Left ventricle myocardium inferior (tissue), 1 donor: Measurements from ENCODE around the gene RAB3GAP1. TPM values are rescaled to one million over a fixed set of nuclear protein-coding genes. Genes with fewer than 3 reads are reported as not detected.
"Not testable (repeated sequence)": the region's sequence is repeated elsewhere in the genome, so short reads cannot be mapped to it uniquely, and the experiment has no call there.

Experiments
- DNase-seq: peaks from one replicate; pipeline ENCODE4 v3.0.0-alpha.2; 2020
- H3K27ac ChIP-seq: fragments of 200-600 bp; replicated peaks from 2 replicates; pipeline ENCODE4 v1.8.0; 2021
- H3K27me3 ChIP-seq: fragments of 200-600 bp; 2 replicates; pipeline ENCODE4 v1.8.0; 2021; ENCODE audit warnings: low read depth
- H3K36me3 ChIP-seq: fragments of 200-600 bp; 2 replicates; pipeline ENCODE4 v1.8.0; 2021
- H3K4me1 ChIP-seq: fragments of 200-600 bp; 2 replicates; pipeline ENCODE4 v1.8.0; 2021
- H3K4me3 ChIP-seq: fragments of 200-600 bp; 2 replicates; pipeline ENCODE4 v1.8.0; 2021; ENCODE audit warnings: mild to moderate bottlenecking, moderate library complexity
- H3K9me3 ChIP-seq: fragments of 200-600 bp; replicated peaks from 2 replicates; pipeline ENCODE4 v1.8.0; 2021
- intact Hi-C: fragments of 100-400 bp; cut with micrococcal nuclease; formaldehyde crosslinking; loops from one replicate; pipeline ENCODE4 v1.11.0; 2022
- total RNA-seq: library from RNA; stranded (reverse); fragmentation: NEBNext Ultra II Directional; extraction: Animal tissue kit (Norgen Biotek cat#: 25700); gene quantifications from one replicate; pipeline ENCODE4 v1.2.1, GENCODE V29; 2021
- TF ChIP-seq, protein P1 (sequence below): fragments of 200-600 bp; IDR thresholded peaks from 2 replicates; pipeline ENCODE4 v1.8.0; 2021; ENCODE audit warnings: antibody characterized with exemption, mild to moderate bottlenecking, borderline replicate concordance
- donor health status: DM: no; HTN: yes; CAD: no; lungs with severe emphysema.

Gene RAB3GAP1
- total RNA-seq, 1 donor from 2014 or later, result 48.6 TPM

DNA sequence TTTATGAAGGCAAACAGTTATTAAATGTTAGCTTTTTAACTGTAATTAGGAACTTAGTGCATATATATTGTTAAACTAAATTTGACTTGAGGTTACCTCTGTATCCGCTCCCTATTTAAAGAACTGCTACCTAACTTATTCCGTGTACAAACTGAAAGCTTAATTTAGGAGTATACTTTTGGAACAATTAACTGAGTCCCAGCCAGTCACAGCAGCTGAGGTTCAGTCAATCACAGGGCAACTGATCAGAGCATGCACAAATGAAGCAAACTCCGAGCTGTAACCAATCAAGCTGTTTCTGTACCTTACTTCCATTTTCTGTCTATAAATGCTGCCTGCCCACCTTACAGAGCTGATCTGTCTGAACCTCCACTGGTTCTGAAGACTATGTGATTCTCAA, 61.2 kb downstream of the RAB3GAP1 start:
- intact Hi-C loops, result no loop called here
- no peaks in the 10 kb centered on the region for H3K9me3 ChIP-seq
- no peaks in the 10 kb centered on the region for H3K4me1 ChIP-seq
- no peak overlapping the region for H3K4me3 ChIP-seq
- H3K27me3 ChIP-seq, result no peaks in the 10 kb centered on the region
- peaks cover 44% of the 10 kb centered on the region for H3K36me3 ChIP-seq
- TF ChIP-seq, protein P1, sequence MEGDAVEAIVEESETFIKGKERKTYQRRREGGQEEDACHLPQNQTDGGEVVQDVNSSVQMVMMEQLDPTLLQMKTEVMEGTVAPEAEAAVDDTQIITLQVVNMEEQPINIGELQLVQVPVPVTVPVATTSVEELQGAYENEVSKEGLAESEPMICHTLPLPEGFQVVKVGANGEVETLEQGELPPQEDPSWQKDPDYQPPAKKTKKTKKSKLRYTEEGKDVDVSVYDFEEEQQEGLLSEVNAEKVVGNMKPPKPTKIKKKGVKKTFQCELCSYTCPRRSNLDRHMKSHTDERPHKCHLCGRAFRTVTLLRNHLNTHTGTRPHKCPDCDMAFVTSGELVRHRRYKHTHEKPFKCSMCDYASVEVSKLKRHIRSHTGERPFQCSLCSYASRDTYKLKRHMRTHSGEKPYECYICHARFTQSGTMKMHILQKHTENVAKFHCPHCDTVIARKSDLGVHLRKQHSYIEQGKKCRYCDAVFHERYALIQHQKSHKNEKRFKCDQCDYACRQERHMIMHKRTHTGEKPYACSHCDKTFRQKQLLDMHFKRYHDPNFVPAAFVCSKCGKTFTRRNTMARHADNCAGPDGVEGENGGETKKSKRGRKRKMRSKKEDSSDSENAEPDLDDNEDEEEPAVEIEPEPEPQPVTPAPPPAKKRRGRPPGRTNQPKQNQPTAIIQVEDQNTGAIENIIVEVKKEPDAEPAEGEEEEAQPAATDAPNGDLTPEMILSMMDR, result no peak
- no peak overlapping the region for H3K27ac ChIP-seq
- no peak for DNase-seq

DNA sequence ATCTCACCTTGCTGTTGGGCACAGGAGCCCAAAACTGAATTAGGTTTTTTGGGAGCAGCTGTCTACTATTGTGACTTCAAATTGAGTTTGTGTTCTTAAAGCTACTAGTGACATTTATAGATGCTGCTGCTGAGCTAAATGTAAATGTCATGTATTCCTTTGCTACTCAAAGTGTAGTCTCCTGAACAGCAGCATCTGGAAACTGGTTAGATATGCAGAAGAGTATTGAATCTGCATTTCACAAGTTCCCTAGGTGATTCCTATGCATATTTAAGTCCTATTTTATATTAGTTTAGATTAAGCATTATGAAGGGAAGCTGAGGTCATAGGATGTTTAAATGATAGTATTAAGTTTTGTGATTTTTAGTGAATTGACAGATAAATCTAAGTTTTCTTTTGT, 67.5 kb downstream of the RAB3GAP1 start:
- no peaks in the 10 kb centered on the region for H3K9me3 ChIP-seq
- TF ChIP-seq, protein P1, result no peak
- DNase-seq, result no peak
- H3K36me3 ChIP-seq, result peaks cover 36% of the 10 kb centered on the region
- intact Hi-C loops, result no loop called here
- no peak overlapping the region for H3K27ac ChIP-seq
- no peak overlapping the region for H3K4me3 ChIP-seq
- no peaks in the 10 kb centered on the region for H3K27me3 ChIP-seq
- H3K4me1 ChIP-seq, result peaks cover 16% of the 10 kb centered on the region

DNA sequence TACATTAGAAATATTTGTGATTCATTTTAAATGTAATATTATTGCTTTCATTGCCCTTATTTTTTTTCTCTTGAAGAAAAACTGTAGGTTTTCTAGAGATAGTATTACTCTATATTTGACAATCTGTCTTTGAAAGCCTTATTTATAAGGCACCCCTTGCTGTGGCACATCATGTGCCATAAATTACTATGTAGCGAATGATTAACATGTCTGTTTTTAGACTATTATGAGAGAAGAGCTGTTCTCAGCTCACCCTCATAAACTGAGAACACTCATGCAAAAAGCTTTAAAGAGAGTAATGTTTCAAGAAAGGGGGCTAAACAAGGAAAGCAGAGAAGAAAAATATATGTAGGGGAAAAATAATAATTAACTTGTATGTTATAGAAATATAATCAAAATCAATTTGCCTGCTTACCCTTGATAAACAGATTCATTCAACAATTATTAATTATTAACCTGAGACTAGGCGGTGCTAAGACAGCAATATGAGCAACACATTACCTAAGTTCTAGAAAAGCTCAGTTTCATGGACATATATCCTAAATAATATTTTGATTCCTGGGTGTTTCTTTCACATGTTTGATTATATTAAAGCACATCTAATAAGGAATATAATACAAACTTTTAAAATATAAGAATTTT, 69.0 kb downstream of the RAB3GAP1 start:
- Histone ChIP-seq H3K36me3 (peaks cover 40% of the 10 kb centered on the region), H3K27ac (no peak overlapping the region), H3K9me3 (no peaks in the 10 kb centered on the region), H3K4me3 (no peak overlapping the region), H3K4me1 (peaks cover 16% of the 10 kb centered on the region), H3K27me3 (no peaks in the 10 kb centered on the region)
- intact Hi-C loops, result no loop called here
- no peak for DNase-seq
- TF ChIP-seq, protein P1, result no peak

DNA sequence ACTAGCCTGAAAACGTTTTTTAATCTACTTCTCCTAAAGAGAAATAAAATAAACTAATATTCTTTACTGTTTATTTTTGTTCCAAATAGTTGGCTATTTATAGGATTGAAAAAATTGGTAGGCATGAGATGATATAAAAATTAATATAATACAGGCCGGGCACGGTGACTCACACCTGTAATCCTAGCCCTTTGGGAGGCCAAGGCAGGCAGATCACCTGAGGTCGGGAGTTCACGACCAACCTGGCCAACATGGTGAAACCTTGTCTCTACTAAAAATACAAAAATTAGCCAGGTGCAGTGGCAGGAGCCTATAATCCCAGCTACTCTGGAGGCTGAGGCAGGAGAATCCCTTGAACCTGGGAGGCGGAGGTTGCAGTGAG, 69.6 kb downstream of the RAB3GAP1 start:
- H3K9me3 ChIP-seq, H3K27ac ChIP-seq, intact Hi-C loops, DNase-seq, H3K27me3 ChIP-seq, H3K4me3 ChIP-seq: not testable (repeated sequence)
- Histone ChIP-seq H3K36me3 (peaks cover 45% of the 10 kb centered on the region), H3K4me1 (peaks cover 16% of the 10 kb centered on the region)

DNA sequence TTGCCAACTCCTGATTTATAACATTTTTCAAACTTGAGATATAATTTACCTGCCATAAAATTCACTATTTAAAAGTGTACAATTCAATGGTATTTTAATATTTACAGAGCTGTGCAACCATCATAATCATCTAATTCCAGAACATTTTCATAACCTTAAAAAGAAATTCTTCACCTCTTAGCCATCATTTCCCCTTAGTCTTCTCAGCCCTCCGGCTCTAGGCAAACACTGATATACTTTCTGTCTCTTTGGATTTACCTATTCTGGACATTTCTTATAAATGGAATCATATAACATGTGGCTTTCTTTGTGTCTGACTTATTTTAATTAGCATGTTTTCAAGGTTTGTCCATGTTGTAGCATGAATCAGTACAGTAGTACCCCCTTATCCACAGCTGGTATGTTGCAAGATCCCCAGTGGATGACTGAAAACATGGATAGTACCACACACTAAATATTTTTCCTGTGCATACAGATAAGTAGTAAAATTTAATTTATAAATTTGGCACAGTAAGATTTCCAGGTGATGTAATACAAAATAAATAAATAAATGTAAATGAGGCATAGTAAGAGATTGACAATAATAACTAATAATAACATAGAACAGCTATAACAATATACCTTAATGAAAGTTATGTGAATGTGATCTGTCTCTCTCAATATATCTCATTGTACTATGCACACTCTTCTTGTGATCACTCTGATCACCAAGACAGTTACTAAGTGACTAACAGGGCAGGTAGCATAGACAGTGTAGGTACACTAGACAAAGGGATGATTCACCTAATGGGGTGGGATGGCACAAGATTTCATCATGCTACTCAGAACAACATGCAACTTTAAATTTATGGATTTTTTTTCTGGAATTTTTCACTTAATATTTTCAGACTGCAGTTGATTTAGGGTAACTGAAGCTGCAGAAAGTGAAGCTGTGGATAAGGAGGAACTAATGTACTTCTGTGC, 73.1 kb downstream of the RAB3GAP1 start:
- H3K4me1 ChIP-seq, result peaks cover 16% of the 10 kb centered on the region
- no peak for DNase-seq
- H3K36me3 ChIP-seq, result peaks cover 79% of the 10 kb centered on the region
- H3K9me3 ChIP-seq, result no peaks in the 10 kb centered on the region
- H3K4me3 ChIP-seq, result no peak overlapping the region
- intact Hi-C loops, result no loop called here
- H3K27ac ChIP-seq, result no peak overlapping the region
- TF ChIP-seq, protein P1, result no peak
- no peaks in the 10 kb centered on the region for H3K27me3 ChIP-seq

DNA sequence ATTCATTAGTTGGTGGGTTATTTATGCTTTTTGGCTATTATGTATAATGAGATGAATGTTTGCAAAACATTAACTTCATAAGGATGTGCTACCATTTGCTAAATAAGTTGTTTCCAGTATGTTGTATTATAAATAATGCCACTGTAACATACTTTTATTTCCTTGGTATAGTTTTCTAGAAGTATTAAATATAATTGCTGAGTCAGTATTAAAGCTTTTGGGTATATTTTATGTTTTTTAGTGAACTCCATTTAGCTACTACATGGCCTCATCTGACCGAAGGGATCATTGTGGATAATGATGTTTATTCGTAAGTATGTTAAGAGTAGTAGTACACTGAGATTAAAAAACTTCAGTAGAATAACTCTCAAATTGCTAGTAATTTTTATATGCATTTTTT, 73.8 kb downstream of the RAB3GAP1 start:
- Histone ChIP-seq H3K4me3 (no peak overlapping the region), H3K36me3 (peaks cover 86% of the 10 kb centered on the region), H3K27ac (no peak overlapping the region), H3K4me1 (peaks cover 9% of the 10 kb centered on the region), H3K9me3 (no peaks in the 10 kb centered on the region), H3K27me3 (no peaks in the 10 kb centered on the region)
- intact Hi-C loops, result no loop called here
- no peak for DNase-seq
- TF ChIP-seq, protein P1, result no peak
